Parathyroid adenoma (tissue), 2 donors: ENCODE data around the gene NLRP9.

Experiments
- H2AFZ ChIP-seq: fragments of 300-600 bp; sonication (generic); one replicate; pipeline ENCODE4 v1.7.0; 2017; ENCODE audit warnings: antibody characterized with exemption, mild to moderate bottlenecking
- H3K27ac ChIP-seq: fragments of 300-600 bp; sonication (generic); one replicate; pipeline ENCODE4 v1.7.0; 2017
- H3K27me3 ChIP-seq: fragments of 300-600 bp; sonication (generic); one replicate; pipeline ENCODE4 v1.7.0; 2017; ENCODE audit warnings: low read length; ENCODE audit not compliant: control insufficient read depth, insufficient read depth
- H3K36me3 ChIP-seq: fragments of 300-600 bp; sonication (generic); one replicate; pipeline ENCODE4 v1.7.0; 2017; ENCODE audit warnings: low read length; ENCODE audit not compliant: control insufficient read depth, insufficient read depth
- H3K4me1 ChIP-seq: fragments of 300-600 bp; sonication (generic); one replicate; pipeline ENCODE4 v1.7.0; 2017; ENCODE audit warnings: control low read depth
- H3K4me2 ChIP-seq: fragments of 300-600 bp; sonication (generic); one replicate; pipeline ENCODE4 v1.7.0; 2017; ENCODE audit warnings: low read length
- H3K4me3 ChIP-seq: fragments of 300-600 bp; sonication (generic); one replicate; pipeline ENCODE4 v1.7.0; 2017; ENCODE audit warnings: low read depth, low read length
- H3K79me2 ChIP-seq: fragments of 300-600 bp; sonication (generic); one replicate; pipeline ENCODE4 v1.7.0; 2017; ENCODE audit warnings: control low read depth
- H3K9ac ChIP-seq: fragments of 300-600 bp; sonication (generic); one replicate; pipeline ENCODE4 v1.7.0; 2017; ENCODE audit warnings: mild to moderate bottlenecking
- H3K9me3 ChIP-seq: fragments of 300-600 bp; sonication (generic); one replicate; pipeline ENCODE4 v1.7.0; 2017; ENCODE audit warnings: low read length; ENCODE audit not compliant: control insufficient read depth
- TF ChIP-seq, protein P1 (sequence below): fragments of 300-600 bp; sonication (generic); IDR thresholded peaks from one replicate; pipeline ENCODE4 v1.7.0; 2017; ENCODE audit warnings: antibody characterized with exemption, mild to moderate bottlenecking
- donor health status: primary hyperparathyroidism.

NLRP9 gene

DNA sequence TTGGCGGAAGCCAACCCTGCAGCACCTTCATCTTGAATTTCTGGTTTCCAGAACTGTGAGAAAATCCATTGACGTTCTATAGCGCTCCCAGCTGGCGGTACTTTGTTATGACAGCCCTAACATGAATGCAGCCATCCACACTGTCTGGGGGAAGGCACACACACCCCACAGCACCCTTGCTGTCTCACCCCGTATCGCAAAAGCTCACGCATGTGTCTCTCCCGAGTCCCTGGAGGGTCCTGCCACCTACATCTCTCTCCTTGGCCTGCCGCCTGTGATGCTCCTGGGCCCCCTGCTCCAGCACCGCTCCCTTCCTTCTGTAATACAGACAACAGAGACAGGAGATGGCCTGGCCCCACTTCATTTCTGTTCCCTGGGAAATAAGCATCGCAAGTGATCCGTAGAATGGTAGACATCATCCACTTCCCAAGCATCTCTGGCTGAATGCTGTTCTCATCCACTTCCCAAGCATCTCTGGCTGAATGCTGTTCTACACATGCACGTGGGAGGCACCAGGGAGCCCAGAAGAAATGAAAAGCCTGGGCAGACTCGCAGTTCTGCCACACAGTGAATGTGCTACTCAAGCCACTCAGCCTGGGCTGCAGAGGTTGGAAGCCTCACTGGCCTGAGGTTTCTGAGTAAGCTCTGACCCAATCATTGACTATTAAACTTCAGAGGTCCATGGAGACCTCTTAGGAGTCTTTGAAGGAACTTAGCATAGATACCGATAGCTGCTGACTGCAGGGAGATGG is 33.5 kb downstream of the NLRP9 start:
- Histone ChIP-seq H2AFZ (no peak overlapping the region), H3K9me3 (no peaks in the 10 kb centered on the region), H3K4me3 (no peak overlapping the region), H3K27me3 (no peaks in the 10 kb centered on the region), H3K79me2 (no peaks in the 10 kb centered on the region), H3K27ac (no peak overlapping the region), H3K4me2 (peak overlapping the region; percentile 37), H3K4me1 (peaks cover 2% of the 10 kb centered on the region), H3K36me3 (no peaks in the 10 kb centered on the region), H3K9ac (no peak overlapping the region)
- TF ChIP-seq, protein P1, sequence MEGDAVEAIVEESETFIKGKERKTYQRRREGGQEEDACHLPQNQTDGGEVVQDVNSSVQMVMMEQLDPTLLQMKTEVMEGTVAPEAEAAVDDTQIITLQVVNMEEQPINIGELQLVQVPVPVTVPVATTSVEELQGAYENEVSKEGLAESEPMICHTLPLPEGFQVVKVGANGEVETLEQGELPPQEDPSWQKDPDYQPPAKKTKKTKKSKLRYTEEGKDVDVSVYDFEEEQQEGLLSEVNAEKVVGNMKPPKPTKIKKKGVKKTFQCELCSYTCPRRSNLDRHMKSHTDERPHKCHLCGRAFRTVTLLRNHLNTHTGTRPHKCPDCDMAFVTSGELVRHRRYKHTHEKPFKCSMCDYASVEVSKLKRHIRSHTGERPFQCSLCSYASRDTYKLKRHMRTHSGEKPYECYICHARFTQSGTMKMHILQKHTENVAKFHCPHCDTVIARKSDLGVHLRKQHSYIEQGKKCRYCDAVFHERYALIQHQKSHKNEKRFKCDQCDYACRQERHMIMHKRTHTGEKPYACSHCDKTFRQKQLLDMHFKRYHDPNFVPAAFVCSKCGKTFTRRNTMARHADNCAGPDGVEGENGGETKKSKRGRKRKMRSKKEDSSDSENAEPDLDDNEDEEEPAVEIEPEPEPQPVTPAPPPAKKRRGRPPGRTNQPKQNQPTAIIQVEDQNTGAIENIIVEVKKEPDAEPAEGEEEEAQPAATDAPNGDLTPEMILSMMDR, result no peak

DNA sequence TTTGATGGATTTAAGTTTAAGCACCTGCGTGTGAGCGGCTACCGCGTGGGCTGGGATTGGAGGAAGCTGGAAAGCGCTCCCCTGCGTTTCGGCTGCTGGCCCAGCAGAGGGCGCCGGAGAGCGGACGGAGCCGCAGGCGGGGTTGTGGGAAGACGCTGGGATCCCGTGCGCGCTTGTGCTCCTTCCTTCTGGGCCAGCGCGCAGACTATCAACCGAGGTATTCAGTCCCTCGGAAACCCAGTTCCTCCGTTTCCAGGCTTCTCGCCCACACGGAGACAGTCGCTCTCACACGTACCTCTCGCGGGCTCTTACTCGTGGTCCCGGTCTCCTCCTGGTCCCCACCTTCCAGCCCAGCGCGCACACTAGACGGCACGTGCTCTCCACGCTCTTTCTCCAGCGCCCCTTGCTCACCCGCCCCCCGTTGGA is 34.4 kb downstream of the NLRP9 start:
- H3K4me3 ChIP-seq, result no peak overlapping the region
- TF ChIP-seq, protein P1, result peak; percentile 23
- no peaks in the 10 kb centered on the region for H3K9me3 ChIP-seq
- no peak overlapping the region for H3K4me2 ChIP-seq
- H3K27ac ChIP-seq, result no peak overlapping the region
- peaks cover 2% of the 10 kb centered on the region for H3K4me1 ChIP-seq
- H3K79me2 ChIP-seq, result no peaks in the 10 kb centered on the region
- no peak overlapping the region for H3K9ac ChIP-seq
- no peaks in the 10 kb centered on the region for H3K36me3 ChIP-seq
- no peak overlapping the region for H2AFZ ChIP-seq
- H3K27me3 ChIP-seq, result no peaks in the 10 kb centered on the region

GRCh38 chr19:55702131-55702627 is 36.0 kb downstream of the NLRP9 start:
- H3K27me3 ChIP-seq, result no peaks in the 10 kb centered on the region
- H3K9ac ChIP-seq, result no peak overlapping the region
- no peak overlapping the region for H2AFZ ChIP-seq
- H3K79me2 ChIP-seq, result no peaks in the 10 kb centered on the region
- H3K36me3 ChIP-seq, result no peaks in the 10 kb centered on the region
- TF ChIP-seq, protein P1, result no peak
- H3K4me1 ChIP-seq, result peaks cover 2% of the 10 kb centered on the region
- no peaks in the 10 kb centered on the region for H3K9me3 ChIP-seq
- no peak overlapping the region for H3K4me2 ChIP-seq
- H3K27ac ChIP-seq, result no peak overlapping the region
- H3K4me3 ChIP-seq, result no peak overlapping the region

DNA sequence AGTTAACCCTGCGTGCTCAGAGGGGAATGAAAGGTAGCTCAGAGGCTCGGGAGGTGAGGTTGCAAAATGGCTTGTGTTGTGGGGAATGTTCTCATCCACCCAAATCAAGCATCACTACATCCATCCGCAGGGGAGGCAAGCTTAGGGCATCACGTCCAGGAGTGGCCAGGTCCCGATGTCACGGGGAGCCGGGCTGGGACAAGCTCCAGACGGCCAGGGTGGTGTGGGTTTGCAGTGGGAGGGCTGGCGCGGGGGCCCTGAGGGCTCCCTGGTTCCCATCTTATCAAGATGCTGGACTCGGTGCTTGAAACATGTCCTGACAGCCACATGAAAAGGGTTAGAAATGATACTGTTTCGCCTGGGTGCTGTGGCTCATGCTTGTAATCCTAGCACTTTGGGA is 37.4 kb downstream of the NLRP9 start:
- Histone ChIP-seq H3K4me1 (peaks cover 2% of the 10 kb centered on the region), H3K27me3 (no peaks in the 10 kb centered on the region), H3K9ac (no peak overlapping the region), H2AFZ (no peak overlapping the region), H3K9me3 (no peaks in the 10 kb centered on the region), H3K27ac (no peak overlapping the region), H3K36me3 (no peaks in the 10 kb centered on the region), H3K79me2 (no peaks in the 10 kb centered on the region), H3K4me3 (no peak overlapping the region), H3K4me2 (no peak overlapping the region)
- TF ChIP-seq, protein P1, result no peak

GRCh38 chr19:55699221-55699620 is 39.0 kb downstream of the NLRP9 start:
- Histone ChIP-seq H2AFZ (no peak overlapping the region), H3K9ac (no peak overlapping the region), H3K27ac (no peak overlapping the region), H3K4me2 (no peak overlapping the region), H3K36me3 (no peaks in the 10 kb centered on the region), H3K4me1 (no peaks in the 10 kb centered on the region), H3K4me3 (no peak overlapping the region), H3K27me3 (no peaks in the 10 kb centered on the region), H3K79me2 (no peaks in the 10 kb centered on the region), H3K9me3 (no peaks in the 10 kb centered on the region)
- TF ChIP-seq, protein P1, result no peak
